ENCODE data around the gene PRKAR2B. TPM values are rescaled to one million over a fixed set of nuclear protein-coding genes. Genes with fewer than 3 reads are reported as not detected.

PRKAR2B gene
- total RNA-seq, 1 experiment from 2014 or later: 15.1 TPM

DNA sequence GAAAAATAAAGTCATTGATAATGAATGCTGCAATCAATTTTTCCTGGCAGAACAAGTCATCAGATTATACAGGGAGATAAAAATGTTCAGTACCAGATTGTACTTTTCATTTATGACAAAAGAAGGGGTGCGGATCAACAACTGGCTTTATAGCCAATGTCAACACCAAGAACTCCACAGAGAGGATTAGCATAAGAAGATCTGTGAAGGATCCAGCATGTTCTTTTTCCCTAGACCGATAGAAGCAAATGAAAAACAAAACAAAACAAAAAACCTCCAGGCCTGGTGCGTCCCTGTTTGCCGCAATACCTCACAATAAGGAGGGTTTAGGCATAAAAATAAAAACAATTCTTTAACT is 34.7 kb upstream of the PRKAR2B start:
- CTCF ChIA-PET: no interaction called here
- Histone ChIP-seq H3K4me3 (replicated peaks in 1 of 2; ENCODE audit: low read depth in 1 of 2, low read length in 2 of 2) (no peak overlapping the region), H3K9me3 (ENCODE audit: control insufficient read depth in 1 of 2, insufficient read depth in 1 of 2, low read depth in 1 of 2, low read length in 2 of 2) (no peaks in the 10 kb centered on the region), H2AFZ (ENCODE audit: low read depth, low read length, poor library complexity, severe bottlenecking) (no peak overlapping the region), H3K4me1 (ENCODE audit: control insufficient read depth in 1 of 2, insufficient read depth in 2 of 2, low read length in 2 of 2) (peaks cover 2 to 5% of the 10 kb centered on the region in 2 experiments; a peak in 2 of 4 replicates), H3K79me2 (ENCODE audit: insufficient read depth, low read length) (no peaks in the 10 kb centered on the region), H4K20me1 (ENCODE audit: insufficient read depth) (no peaks in the 10 kb centered on the region), H3K4me2 (ENCODE audit: low read length) (no peak overlapping the region), H3K27me3 (ENCODE audit: insufficient read depth, low read length) (no peaks in the 10 kb centered on the region), H3K36me3 (ENCODE audit: control insufficient read depth in 1 of 2, insufficient read depth in 2 of 2, low read length in 2 of 2) (no peaks in the 10 kb centered on the region), H3K27ac (ENCODE audit: low read depth, low read length) (no peak overlapping the region), H3K9ac (ENCODE audit: low read length) (no peak overlapping the region), H3K9me2 (ENCODE audit: insufficient read depth) (no peaks in the 10 kb centered on the region)
- DNase-seq (ENCODE audit: low read depth, low spot score): no peak
- TF ChIP-seq, protein P1, sequence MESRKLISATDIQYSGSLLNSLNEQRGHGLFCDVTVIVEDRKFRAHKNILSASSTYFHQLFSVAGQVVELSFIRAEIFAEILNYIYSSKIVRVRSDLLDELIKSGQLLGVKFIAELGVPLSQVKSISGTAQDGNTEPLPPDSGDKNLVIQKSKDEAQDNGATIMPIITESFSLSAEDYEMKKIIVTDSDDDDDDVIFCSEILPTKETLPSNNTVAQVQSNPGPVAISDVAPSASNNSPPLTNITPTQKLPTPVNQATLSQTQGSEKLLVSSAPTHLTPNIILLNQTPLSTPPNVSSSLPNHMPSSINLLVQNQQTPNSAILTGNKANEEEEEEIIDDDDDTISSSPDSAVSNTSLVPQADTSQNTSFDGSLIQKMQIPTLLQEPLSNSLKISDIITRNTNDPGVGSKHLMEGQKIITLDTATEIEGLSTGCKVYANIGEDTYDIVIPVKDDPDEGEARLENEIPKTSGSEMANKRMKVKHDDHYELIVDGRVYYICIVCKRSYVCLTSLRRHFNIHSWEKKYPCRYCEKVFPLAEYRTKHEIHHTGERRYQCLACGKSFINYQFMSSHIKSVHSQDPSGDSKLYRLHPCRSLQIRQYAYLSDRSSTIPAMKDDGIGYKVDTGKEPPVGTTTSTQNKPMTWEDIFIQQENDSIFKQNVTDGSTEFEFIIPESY (IDR thresholded peaks at IDR 0.05; ENCODE audit: extremely low read depth, insufficient replicate concordance, low read length): no peak
- TF ChIP-seq EZH2phosphoT487 (IDR thresholded peaks at IDR 0.05; ENCODE audit: borderline replicate concordance): no peak
- TF ChIP-seq ELF1 (IDR thresholded peaks at IDR 0.05; ENCODE audit: borderline replicate concordance, low read depth): no peak
- no peak for TF ChIP-seq SP1 (IDR thresholded peaks at IDR 0.05; ENCODE audit: low read depth)
- TF ChIP-seq TCF7L2 (IDR thresholded peaks at IDR 0.05; ENCODE audit: borderline replicate concordance, extremely low read depth, insufficient read depth, insufficient read length): no peak
- TF ChIP-seq, protein P2, sequence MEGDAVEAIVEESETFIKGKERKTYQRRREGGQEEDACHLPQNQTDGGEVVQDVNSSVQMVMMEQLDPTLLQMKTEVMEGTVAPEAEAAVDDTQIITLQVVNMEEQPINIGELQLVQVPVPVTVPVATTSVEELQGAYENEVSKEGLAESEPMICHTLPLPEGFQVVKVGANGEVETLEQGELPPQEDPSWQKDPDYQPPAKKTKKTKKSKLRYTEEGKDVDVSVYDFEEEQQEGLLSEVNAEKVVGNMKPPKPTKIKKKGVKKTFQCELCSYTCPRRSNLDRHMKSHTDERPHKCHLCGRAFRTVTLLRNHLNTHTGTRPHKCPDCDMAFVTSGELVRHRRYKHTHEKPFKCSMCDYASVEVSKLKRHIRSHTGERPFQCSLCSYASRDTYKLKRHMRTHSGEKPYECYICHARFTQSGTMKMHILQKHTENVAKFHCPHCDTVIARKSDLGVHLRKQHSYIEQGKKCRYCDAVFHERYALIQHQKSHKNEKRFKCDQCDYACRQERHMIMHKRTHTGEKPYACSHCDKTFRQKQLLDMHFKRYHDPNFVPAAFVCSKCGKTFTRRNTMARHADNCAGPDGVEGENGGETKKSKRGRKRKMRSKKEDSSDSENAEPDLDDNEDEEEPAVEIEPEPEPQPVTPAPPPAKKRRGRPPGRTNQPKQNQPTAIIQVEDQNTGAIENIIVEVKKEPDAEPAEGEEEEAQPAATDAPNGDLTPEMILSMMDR (IDR thresholded peaks at IDR 0.05 in 2 of 3, conservative IDR thresholded peaks at IDR 0.05 in 1 of 3; ENCODE audit: borderline replicate concordance in 1 of 3, insufficient read depth in 1 of 3, low read depth in 2 of 3, low read length in 2 of 3): no peak
- no peak for TF ChIP-seq SIN3A (IDR thresholded peaks at IDR 0.05; ENCODE audit: low read depth)
- no peak for TF ChIP-seq EGR1 (IDR thresholded peaks at IDR 0.05; ENCODE audit: low read depth)
- TF ChIP-seq ATF3 (IDR thresholded peaks at IDR 0.05): no peak
- TF ChIP-seq EZH2 (IDR thresholded peaks at IDR 0.05): no peak
- TF ChIP-seq MAX (IDR thresholded peaks at IDR 0.05): no peak
- TF ChIP-seq SRF (IDR thresholded peaks at IDR 0.05; ENCODE audit: low read depth): no peak
- RAD21 ChIA-PET (ENCODE audit: low non-redundant PET in 1 of 2, low total read pairs in 2 of 2, uncharacterized antibody in 2 of 2, unreplicated experiment in 2 of 2): no interaction called here
- POLR2A ChIA-PET: no interaction called here
- BruUV-seq (replicated peaks): no TSS peak
- ATAC-seq: no peak
- intact Hi-C loops (cut with micrococcal nuclease): no loop called here
